Upper lobe of left lung (tissue), 4 donors: ENCODE results near the gene GBE1.

ENCODE experiments used
- CTCF ChIP-seq, 6 experiments: fragments of 450-650 bp in 4 of 6; fragments of 200-600 bp in 2 of 6; sonication (generic) in 2 of 6; IDR thresholded peaks; one replicate each; pipeline ENCODE4 v1.5.1; 2016 to 2019; ENCODE audit warnings: antibody characterized with exemption in 6 of 6
- POLR2A ChIP-seq, 4 donors: fragments of 450-650 bp; IDR thresholded peaks; one replicate each; pipeline ENCODE4 v1.5.1; 2016 to 2017; ENCODE audit warnings: antibody characterized with exemption in 4 of 4, mild to moderate bottlenecking in 2 of 4

GRCh38 chr3:81440661-81441060 is 320.8 kb downstream of the GBE1 start:
- TF ChIP-seq CTCF (IDR thresholded peaks at IDR 0.05), result no peak
- no peak for TF ChIP-seq POLR2A (IDR thresholded peaks at IDR 0.05)
